Motor neuron (in vitro differentiated cells): ENCODE results near the gene PAFAH1B1. TPM values are rescaled to one million over a fixed set of nuclear protein-coding genes. Genes with fewer than 3 reads are reported as not detected.
"Not testable (repeated sequence)": the region's sequence is repeated elsewhere in the genome, so short reads cannot be mapped to it uniquely, and the experiment has no call there.

Experiments used
- ATAC-seq, 8 experiments: fragments of 200-7000 bp; cut with Tn5 transposase; replicated peaks in 6 of 8; 2 replicates each; pipeline ENCODE4 v1.8.0; 2021; ENCODE audit warnings: mild to moderate bottlenecking in 8 of 8, moderate library complexity in 8 of 8
- H3K27ac ChIP-seq, 2 donors: fragments of 250-450 bp; sonication (Bioruptor Pico); 2 replicates each; pipeline ENCODE4 v1.9.0; 2021; ENCODE audit warnings: antibody characterized with exemption in 2 of 2, mild to moderate bottlenecking in 2 of 2, moderate library complexity in 1 of 2
- H3K4me1 ChIP-seq, 2 donors: fragments of 250-450 bp; sonication (Bioruptor Pico); replicated peaks in 1 of 2; 2 replicates each; pipeline ENCODE4 v1.6.1; 2021; ENCODE audit warnings: antibody characterized with exemption in 2 of 2, mild to moderate bottlenecking in 2 of 2, moderate library complexity in 1 of 2
- H3K4me3 ChIP-seq, 5 donors: fragments of 250-450 bp; sonication (Bioruptor Pico); 2 replicates each; pipeline ENCODE4 v1.9.0; 2021; ENCODE audit warnings: antibody characterized with exemption in 5 of 5, mild to moderate bottlenecking in 5 of 5, moderate library complexity in 4 of 5
- WGBS, 10 experiments: fragments of 450-650 bp; shearing (Covaris generic); methylation state at CpG; one replicate each; pipeline ENCODE4 v1.0.0; 2022; 5-methylcytosine and 5-hydroxymethylcytosine counted together
- in situ Hi-C, 9 experiments: fragments of 400-800 bp; cut with MboI; loops; one replicate each; pipeline ENCODE4 v1.15.0; 2021; ENCODE audit warnings: low sequenced_read_pairs in 9 of 9, low pct_unique_long_range_greater_than_20kb in 2 of 9; ENCODE audit not compliant: unreplicated experiment in 9 of 9
- total RNA-seq, 8 experiments: library from RNA; unstranded; fragments of 300-600 nt; gene quantifications; 2 replicates each; pipeline versions ENCODE4 v1.2.3 to v1.2.4, GENCODE V29; 2022

PAFAH1B1 gene
- total RNA-seq, 8 experiments from 2014 or later: 44.2 to 140 (median 95.0) TPM

DNA sequence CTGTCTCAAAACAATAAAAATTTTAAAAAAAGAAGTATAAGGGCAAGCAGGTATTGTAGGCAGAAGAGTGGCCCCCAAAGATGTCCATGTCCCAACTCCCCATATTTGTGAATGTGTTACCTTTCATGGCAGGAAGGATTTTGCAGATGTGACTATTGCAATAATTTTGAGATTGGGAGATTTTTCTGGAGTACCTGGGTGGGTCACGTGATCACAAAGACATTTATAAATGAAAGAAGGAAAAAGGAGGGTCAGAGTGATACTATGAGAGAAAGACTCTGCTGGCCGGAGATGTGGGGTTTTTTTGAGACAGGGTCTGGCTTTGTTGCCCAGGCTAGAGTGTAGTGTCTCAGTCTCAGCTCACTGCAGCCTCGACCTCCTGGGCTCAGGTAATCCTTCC is 27.4 kb upstream of the PAFAH1B1 start:
- WGBS, 10 experiments: 20 to 100% (median 61%) methylated on average over 1 to 2 of the region's 3 CpGs; no CpG with 5 or more reads in 6 of the 10 experiments
- Histone ChIP-seq H3K27ac (no peak overlapping the region), H3K4me1 (peaks cover 3 to 5% of the 10 kb centered on the region in 2 donors), H3K4me3 (no peak overlapping the region)
- in situ Hi-C loops: no loop called here
- ATAC-seq: no peak

DNA sequence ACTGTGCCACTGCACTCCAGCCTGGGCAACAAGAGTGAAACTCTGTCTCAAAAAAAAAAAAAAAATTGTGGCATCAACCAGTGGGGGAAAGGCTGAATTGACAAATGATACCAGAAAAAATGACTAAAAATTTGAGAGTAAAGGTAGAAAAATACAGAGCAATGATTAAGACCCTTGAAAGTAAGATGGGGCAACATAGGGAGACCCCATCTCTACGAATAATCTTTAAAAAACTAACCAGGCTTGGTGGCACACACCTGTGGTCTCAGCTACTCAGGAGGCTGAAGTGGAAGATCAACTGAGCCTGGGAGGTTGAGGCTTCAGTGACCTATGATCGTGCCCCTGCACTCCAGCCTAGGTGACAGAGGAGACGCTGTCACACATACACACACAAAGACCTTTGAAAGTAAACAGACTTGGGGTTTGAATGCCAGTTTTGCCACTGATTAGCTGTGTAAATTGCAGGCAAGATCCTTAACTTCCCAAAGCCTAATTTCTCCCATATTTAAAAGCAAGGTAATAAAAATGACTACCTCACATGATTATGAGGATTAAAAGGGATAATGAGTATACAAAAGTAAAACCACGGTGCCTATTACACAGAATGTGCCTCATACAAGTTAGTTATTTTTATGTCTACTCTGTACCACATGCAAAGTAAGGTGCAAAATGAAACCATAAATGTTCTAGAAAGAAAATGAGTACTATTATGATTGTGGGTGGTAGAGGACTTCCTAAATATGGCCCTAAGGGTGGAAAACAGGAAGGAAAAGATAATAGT is 21.7 kb upstream of the PAFAH1B1 start:
- in situ Hi-C loops: no loop called here
- no peaks in the 10 kb centered on the region for H3K4me1 ChIP-seq
- 7 to 91% (median 63%) methylated on average over 1 to 4 of the region's 4 CpGs for WGBS, 10 experiments
- no peak overlapping the region for H3K27ac ChIP-seq
- no peak overlapping the region for H3K4me3 ChIP-seq
- no peak for ATAC-seq

- in situ Hi-C loops, H3K4me1 ChIP-seq, ATAC-seq, H3K27ac ChIP-seq, H3K4me3 ChIP-seq: not testable (repeated sequence)
- WGBS, 10 experiments: 46 to 90% (median 80%) methylated on average over 2 to 4 of the region's 7 CpGs; no CpG with 5 or more reads in 4 of the 10 experiments
Observed at GRCh38 chr17:2572304-2572609, 21.2 kb upstream of the PAFAH1B1 start.

DNA sequence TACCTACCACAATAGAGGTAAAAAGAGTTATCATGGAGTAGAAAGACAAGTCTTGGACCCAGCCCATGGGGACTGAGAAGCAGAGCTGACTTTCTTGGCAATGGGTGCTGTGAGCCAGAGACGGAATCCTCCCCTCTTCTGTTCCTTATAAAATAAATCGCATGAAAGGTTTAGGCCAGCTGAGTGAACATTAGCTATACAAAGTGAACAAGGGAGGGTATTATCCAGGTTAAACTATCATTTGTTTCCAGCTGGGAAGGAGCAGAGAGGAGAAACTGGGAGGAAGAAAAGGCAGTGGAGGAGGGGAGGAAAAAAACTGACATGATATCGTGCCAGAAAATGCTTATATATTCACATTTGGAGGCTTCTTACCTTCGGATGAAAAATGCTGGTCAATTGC is 13.3 kb upstream of the PAFAH1B1 start:
- in situ Hi-C loops: no loop called here
- Histone ChIP-seq H3K4me1 (peaks cover 11 to 13% of the 10 kb centered on the region in 2 donors), H3K27ac (peak overlapping the region in 1 of 2 donors; percentile 46), H3K4me3 (no peak overlapping the region)
- 13 to 83% (median 42%) methylated on average over 1 to 4 of the region's 4 CpGs; no CpG with 5 or more reads in 1 of the 10 experiments for WGBS, 10 experiments
- peak in 1 of 8 experiments; percentile 22 for ATAC-seq

- in situ Hi-C loops: no loop called here
- Histone ChIP-seq H3K4me1 (peaks cover 11 to 13% of the 10 kb centered on the region in 2 donors), H3K27ac (peak overlapping the region; percentile 12 to 46), H3K4me3 (no peak overlapping the region)
- peak in 5 of 8 experiments; percentile 83 to 92 (median 86) for ATAC-seq
- 7 to 100% (median 31%) methylated on average over 1 to 5 of the region's 5 CpGs; no CpG with 5 or more reads in 2 of the 10 experiments for WGBS, 10 experiments
Observed at GRCh38 chr17:2580661-2581060, 12.8 kb upstream of the PAFAH1B1 start.

DNA sequence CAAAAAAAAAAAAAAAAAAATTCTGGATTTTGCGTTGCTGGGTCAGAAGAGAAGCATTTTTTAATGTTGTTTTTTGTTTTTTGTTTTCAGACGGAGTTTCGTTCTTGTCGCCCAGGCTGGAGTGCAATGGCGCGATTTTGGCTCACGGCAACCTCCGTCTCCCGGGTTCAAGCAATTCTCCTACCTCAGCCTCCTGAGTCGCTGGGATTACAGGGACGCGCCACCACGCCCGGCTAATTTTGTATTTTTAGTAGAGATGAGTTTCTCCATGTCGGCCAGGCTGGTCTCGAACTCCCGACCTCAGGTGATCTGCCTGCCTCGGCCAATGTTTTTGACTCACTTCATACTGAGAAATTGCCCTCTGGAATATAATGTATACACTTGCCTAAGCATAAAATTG is 11.0 kb upstream of the PAFAH1B1 start:
- no peak overlapping the region for H3K27ac ChIP-seq
- no peak for ATAC-seq
- 64 to 100% (median 97%) methylated on average over 1 to 17 of the region's 18 CpGs for WGBS, 10 experiments
- no peak overlapping the region for H3K4me3 ChIP-seq
- in situ Hi-C loops: no loop called here
- peaks cover 11 to 13% of the 10 kb centered on the region in 2 donors for H3K4me1 ChIP-seq

DNA sequence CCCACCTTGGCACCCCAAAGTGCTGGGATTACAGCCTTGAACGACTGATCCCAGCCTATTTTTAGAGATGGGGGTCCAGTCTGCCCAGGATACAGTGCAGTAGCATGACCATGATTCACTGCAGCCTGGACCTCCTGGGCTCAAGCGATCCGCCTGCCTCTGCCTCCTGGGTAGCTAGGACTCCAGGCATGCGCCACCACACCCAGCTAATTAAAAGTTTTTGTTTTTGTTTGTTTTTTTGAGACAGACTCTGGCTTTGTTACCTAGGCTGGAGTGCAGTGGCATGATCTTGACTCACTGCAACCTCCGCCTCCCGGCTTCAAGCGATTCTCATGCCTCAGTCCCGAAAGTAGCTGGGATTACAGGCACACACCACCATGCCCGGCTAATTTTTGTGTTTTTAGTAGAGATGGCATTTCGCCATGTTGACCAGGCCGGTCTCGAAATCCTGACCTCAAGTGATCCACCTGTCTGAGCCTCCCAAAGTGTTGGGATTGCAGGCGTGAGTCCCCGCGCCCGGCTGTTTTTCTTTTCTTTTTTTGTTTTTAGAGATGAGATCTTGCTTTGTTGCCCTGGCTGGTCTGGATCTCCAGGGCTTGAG is 2.3 kb upstream of the PAFAH1B1 start:
- H3K4me3 ChIP-seq: no peak overlapping the region
- H3K4me1 ChIP-seq: no peaks in the 10 kb centered on the region
- 93 to 100% (median 98%) methylated on average over 1 to 8 of the region's 16 CpGs; no CpG with 5 or more reads in 3 of the 10 experiments for WGBS, 10 experiments
- H3K27ac ChIP-seq: no peak overlapping the region
- no peak for ATAC-seq
- in situ Hi-C loops: no loop called here

DNA sequence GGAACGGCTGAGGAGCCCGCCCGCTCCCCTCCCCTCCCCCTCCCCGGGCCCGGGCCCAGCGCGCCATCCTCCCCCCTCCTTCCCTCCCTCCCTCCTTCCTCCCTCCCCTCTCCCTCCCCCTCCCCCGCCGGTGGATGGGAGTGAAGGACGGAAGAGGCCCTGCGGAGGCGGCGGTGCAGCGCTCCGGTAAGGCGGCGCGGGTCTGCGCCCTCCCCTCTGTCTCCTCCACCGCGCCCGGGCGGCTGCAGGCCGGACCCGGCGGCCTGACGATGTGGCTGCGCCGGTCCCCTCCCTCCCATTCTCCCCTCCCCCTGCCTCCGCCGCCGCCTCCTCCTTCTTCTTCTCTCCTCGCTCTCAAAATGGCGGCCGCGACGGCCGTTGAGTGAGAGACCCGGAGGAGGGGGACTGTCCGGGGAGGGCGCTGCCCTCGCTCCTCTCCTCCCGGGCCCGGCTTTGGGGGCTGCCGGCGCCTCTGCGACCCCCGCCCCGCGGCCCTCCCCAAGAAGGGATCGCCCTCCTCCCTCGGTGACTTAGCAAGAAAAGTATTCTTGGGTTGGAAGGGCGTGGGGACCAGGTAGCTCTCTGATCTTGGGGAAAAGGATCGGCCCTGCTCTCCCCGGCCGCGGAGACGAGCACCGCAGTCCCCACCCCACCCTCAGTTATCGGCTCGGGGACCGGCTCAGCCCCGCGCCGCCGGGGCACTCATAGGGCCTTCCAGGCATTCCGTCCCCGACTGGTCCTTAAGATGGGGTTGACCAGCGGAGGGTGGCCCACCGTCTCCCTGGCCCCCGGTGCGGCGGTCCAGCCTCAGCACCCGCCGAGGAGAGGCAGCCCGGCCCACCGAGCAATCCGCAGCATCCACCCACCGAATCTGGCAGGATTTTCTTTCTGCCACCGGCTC is 617 bp downstream of the PAFAH1B1 start:
- ATAC-seq: peak; percentile 39 to 67 (median 57)
- Histone ChIP-seq H3K4me1 (peaks cover 0 to 6% of the 10 kb centered on the region in 2 donors), H3K27ac (peak overlapping the region; percentile 98 to 99), H3K4me3 (peak overlapping the region; percentile 65 to 99 (median 96))
- in situ Hi-C loops: no loop called here
- WGBS, 10 experiments: 0% methylated on average over 2 to 3 of the region's 80 CpGs; no CpG with 5 or more reads in 8 of the 10 experiments

- 0 to 3% (median 0%) methylated on average over 4 to 12 of the region's 16 CpGs; no CpG with 5 or more reads in 1 of the 10 experiments for WGBS, 10 experiments
- Histone ChIP-seq H3K4me3 (peak overlapping the region; percentile 65 to 99 (median 96)), H3K4me1 (peaks cover 0 to 6% of the 10 kb centered on the region in 2 donors), H3K27ac (peak overlapping the region; percentile 98 to 99)
- in situ Hi-C loops: no loop called here
- ATAC-seq: no peak
Observed at GRCh38 chr17:2594722-2595599, 1.5 kb downstream of the PAFAH1B1 start.

- H3K27ac ChIP-seq: peak overlapping the region in 1 of 2 donors; percentile 99
- in situ Hi-C loops: no loop called here
- 0 to 17% (median 4%) methylated on average over 2 to 4 of the region's 4 CpGs; no CpG with 5 or more reads in 2 of the 10 experiments for WGBS, 10 experiments
- no peak for ATAC-seq
- H3K4me3 ChIP-seq: peak overlapping the region; percentile 65 to 99 (median 96)
- H3K4me1 ChIP-seq: peaks cover 0 to 6% of the 10 kb centered on the region in 2 donors
Observed at GRCh38 chr17:2595716-2596115, 2.3 kb downstream of the PAFAH1B1 start.

DNA sequence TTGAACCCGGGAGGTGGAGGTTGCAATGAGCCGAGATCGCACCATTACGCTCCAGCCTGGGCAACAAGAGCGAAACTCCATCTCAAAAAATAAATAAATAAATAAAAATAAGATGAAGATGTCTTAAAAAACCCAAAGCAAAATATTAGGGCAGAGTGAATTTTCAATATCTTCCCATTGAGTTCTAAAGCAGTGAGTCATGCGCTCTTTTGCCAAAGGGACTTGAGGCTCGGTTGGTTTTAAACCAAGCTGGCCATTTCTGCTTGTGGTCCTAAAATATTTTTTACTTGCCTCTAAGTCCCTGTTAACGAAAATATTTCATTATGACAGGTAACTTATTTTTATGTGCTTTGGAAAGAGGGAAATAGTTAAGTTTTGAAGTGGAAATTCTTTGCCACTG is 4.7 kb downstream of the PAFAH1B1 start:
- Histone ChIP-seq H3K4me3 (no peak overlapping the region), H3K27ac (no peak overlapping the region), H3K4me1 (peaks cover 0 to 6% of the 10 kb centered on the region in 2 donors)
- in situ Hi-C loops: no loop called here
- no peak for ATAC-seq
- 6 to 100% (median 83%) methylated on average over 1 to 7 of the region's 8 CpGs for WGBS, 10 experiments

DNA sequence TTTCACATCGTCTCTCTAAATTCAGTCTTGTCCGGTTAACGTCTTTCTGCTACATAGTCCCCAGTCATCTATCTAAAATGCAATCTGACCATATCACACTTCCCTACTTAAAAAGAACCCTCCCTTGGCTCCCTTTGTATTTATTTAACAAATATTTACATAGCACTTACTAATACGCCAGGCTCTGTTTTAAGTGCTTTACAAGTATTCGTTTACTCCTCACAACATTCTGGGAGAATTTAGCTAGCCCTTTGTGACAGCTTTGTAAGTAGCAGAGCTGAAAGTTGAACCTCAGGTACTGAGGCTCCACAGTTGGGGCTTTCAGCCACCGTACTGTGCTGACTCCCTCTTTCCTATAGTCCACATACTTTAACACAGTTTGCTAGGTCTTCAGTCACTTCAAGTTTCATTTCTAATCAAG is 9.2 kb downstream of the PAFAH1B1 start:
- in situ Hi-C loops: no loop called here
- 16 to 95% (median 88%) methylated on average over 2 to 6 of the region's 6 CpGs for WGBS, 10 experiments
- Histone ChIP-seq H3K4me3 (no peak overlapping the region), H3K27ac (no peak overlapping the region), H3K4me1 (no peaks in the 10 kb centered on the region)
- ATAC-seq: peak in 4 of 8 experiments; percentile 57 to 90 (median 77)
